Naive B cell (primary cell): ENCODE measurements around the gene KIF3C. TPM values are rescaled to one million over a fixed set of nuclear protein-coding genes. Genes with fewer than 3 reads are reported as not detected.
"Not testable (repeated sequence)": the region's sequence is repeated elsewhere in the genome, so short reads cannot be mapped to it uniquely, and the experiment has no call there.

Experiments used
- ATAC-seq, 2 donors: fragments of 150-1000 bp; cut with Tn5 transposase; 2 replicates each; pipeline ENCODE4 v1.10.0; 2021; ENCODE audit warnings: low read depth in 2 of 2, mild to moderate bottlenecking in 2 of 2, moderate library complexity in 2 of 2
- DNase-seq: peaks from one replicate; pipeline ENCODE4 v3.0.0; 2022
- H3K27ac Mint-ChIP-seq, 6 donors: one replicate each; pipeline ENCODE4 v1.8.0; 2020 to 2022; ENCODE audit warnings: mild to moderate bottlenecking in 6 of 6, mixed read lengths in 6 of 6, moderate library complexity in 5 of 6, inconsistent platforms in 2 of 6
- H3K27me3 Mint-ChIP-seq, 3 donors: one replicate each; pipeline ENCODE4 v1.8.0; 2021 to 2022; ENCODE audit warnings: mixed read lengths in 3 of 3, mild to moderate bottlenecking in 1 of 3
- H3K36me3 Mint-ChIP-seq, 2 donors: one replicate each; pipeline ENCODE4 v1.8.0; 2020 to 2022; ENCODE audit warnings: mixed read lengths in 2 of 2, inconsistent platforms in 1 of 2, mild to moderate bottlenecking in 1 of 2
- H3K4me1 Mint-ChIP-seq, 3 donors: one replicate each; pipeline ENCODE4 v1.8.0; 2020 to 2022; ENCODE audit warnings: mixed read lengths in 3 of 3, inconsistent platforms in 1 of 3, mild to moderate bottlenecking in 1 of 3, moderate library complexity in 1 of 3
- H3K4me3 Mint-ChIP-seq, 8 donors: one replicate each; pipeline ENCODE4 v1.8.0; 2020 to 2022; ENCODE audit warnings: mild to moderate bottlenecking in 8 of 8, mixed read lengths in 8 of 8, moderate library complexity in 8 of 8, inconsistent platforms in 2 of 8
- H3K9me3 Mint-ChIP-seq, 7 donors: one replicate each; pipeline ENCODE4 v1.8.0; 2020 to 2022; ENCODE audit warnings: mixed read lengths in 7 of 7, mild to moderate bottlenecking in 5 of 7, inconsistent platforms in 2 of 7, moderate library complexity in 1 of 7
- polyA plus RNA-seq, 6 donors: library from polyadenylated mRNA; unstranded; fragments of 300-500 nt; fragmentation: Illumina TruSeq; gene quantifications; one replicate each; pipeline ENCODE4 v1.2.3, GENCODE V29; 2021; ENCODE audit warnings: low read depth in 6 of 6

Gene KIF3C
- polyA plus RNA-seq, 6 donors from 2014 or later: 0.16 to 0.71 (median 0.63) TPM

- no peak for DNase-seq
- Mint-ChIP-seq H3K4me1 (peaks cover 3 to 4% (median 4%) of the 10 kb centered on the region in 3 donors), H3K4me3 (no peak overlapping the region), H3K27me3 (no peaks in the 10 kb centered on the region), H3K36me3 (no peaks in the 10 kb centered on the region), H3K27ac (peak overlapping the region in 1 of 6 donors; percentile 30), H3K9me3 (no peaks in the 10 kb centered on the region)
- ATAC-seq: no peak
Observed at GRCh38 chr2:25966531-25967270, 15.6 kb downstream of the KIF3C start.

DNA sequence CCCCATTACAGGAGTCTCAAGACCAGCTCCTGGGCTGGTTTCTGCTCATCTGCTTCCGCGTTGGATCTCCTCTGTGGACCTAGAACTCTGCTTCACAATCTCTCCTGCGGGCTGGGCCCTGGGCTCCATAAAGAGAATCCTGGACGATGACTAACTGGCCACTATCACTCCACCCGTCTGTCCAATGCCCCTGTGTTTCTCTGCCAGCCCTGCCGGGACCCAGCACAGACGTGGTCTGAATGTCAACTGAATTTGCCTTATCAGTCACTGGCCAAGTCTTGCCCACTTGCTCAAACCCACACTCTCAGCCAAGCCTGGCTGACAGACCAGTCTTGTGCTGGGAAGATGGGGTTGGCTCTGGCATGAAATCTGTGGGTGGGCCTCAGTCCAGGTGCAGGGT lies 17.4 kb downstream of the KIF3C start:
- Mint-ChIP-seq H3K27me3 (no peaks in the 10 kb centered on the region), H3K27ac (peak overlapping the region in 1 of 6 donors; percentile 34), H3K9me3 (no peaks in the 10 kb centered on the region), H3K4me3 (no peak overlapping the region), H3K4me1 (peaks cover 13 to 17% (median 14%) of the 10 kb centered on the region in 3 donors), H3K36me3 (no peaks in the 10 kb centered on the region)
- DNase-seq (no peak), ATAC-seq (no peak)

- no peak for DNase-seq
- Mint-ChIP-seq H3K27me3 (no peaks in the 10 kb centered on the region), H3K4me3 (peak overlapping the region in 4 of 8 donors; percentile 6 to 62 (median 43)), H3K36me3 (no peaks in the 10 kb centered on the region), H3K9me3 (no peaks in the 10 kb centered on the region), H3K4me1 (peaks cover 13 to 17% (median 14%) of the 10 kb centered on the region in 3 donors), H3K27ac (peak overlapping the region in 1 of 6 donors; percentile 63)
- peak; percentile 14 to 48 for ATAC-seq
Observed at GRCh38 chr2:25960920-25961319, 21.4 kb downstream of the KIF3C start.

GRCh38 chr2:25960396-25960795 lies 21.9 kb downstream of the KIF3C start:
- no peak for ATAC-seq
- no peaks in the 10 kb centered on the region for H3K36me3 Mint-ChIP-seq

DNA sequence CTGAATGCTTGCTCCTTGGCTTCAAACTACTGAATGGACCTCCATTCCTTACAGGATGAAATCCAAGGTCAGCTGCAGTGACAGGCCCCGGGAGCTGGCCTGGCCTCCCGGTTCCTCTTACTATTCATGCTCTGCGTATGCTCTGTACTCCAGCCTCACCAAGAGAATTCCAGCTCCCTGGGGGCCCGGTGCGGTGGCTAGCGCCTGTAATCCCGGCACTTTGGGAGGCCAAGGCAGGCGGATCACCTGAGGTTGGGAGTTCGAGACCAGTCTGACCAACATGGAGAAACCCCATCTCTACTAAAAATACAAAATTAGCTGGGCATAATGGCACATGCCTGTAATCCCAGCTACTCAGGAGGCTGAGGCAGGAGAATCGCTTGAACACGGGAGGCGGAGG lies 23.7 kb downstream of the KIF3C start:
- H3K27ac Mint-ChIP-seq, H3K4me3 Mint-ChIP-seq, DNase-seq, H3K27me3 Mint-ChIP-seq, H3K9me3 Mint-ChIP-seq, ATAC-seq, H3K36me3 Mint-ChIP-seq: not testable (repeated sequence)
- peaks cover 13 to 17% (median 14%) of the 10 kb centered on the region in 3 donors for H3K4me1 Mint-ChIP-seq

More at GRCh38 chr2:25960396-25960795, 21.9 kb downstream of the KIF3C start:
- Mint-ChIP-seq H3K4me3 (peak overlapping the region in 2 of 8 donors; percentile 6 to 11), H3K27me3 (no peaks in the 10 kb centered on the region), H3K27ac (peak overlapping the region in 1 of 6 donors; percentile 63), H3K9me3 (no peaks in the 10 kb centered on the region), H3K4me1 (peaks cover 13 to 17% (median 14%) of the 10 kb centered on the region in 3 donors)
- DNase-seq: no peak

DNA sequence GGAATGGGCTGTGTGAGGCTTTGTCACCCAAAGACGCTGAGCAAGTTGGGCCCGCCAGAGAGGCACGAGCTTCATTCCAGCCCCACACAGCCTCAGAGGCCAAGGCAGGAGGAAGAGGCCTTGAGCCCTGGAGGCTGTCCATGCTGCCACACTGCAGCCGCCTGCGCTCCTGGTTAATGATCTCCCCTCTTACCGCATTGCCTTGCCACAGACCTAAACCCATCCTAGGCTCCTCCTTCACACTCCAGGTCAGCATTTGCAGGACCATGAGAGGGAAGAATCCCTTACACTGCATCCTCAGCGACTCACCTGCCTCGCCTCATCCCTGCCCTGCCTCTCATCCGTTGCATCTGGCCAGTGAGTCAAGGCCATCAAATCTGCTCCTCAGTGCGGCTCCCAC lies 24.6 kb downstream of the KIF3C start:
- Mint-ChIP-seq H3K4me3 (no peak overlapping the region), H3K4me1 (peaks cover 13 to 17% (median 14%) of the 10 kb centered on the region in 3 donors), H3K27ac (no peak overlapping the region), H3K27me3 (no peaks in the 10 kb centered on the region), H3K9me3 (no peaks in the 10 kb centered on the region), H3K36me3 (no peaks in the 10 kb centered on the region)
- DNase-seq (no peak), ATAC-seq (no peak)

DNA sequence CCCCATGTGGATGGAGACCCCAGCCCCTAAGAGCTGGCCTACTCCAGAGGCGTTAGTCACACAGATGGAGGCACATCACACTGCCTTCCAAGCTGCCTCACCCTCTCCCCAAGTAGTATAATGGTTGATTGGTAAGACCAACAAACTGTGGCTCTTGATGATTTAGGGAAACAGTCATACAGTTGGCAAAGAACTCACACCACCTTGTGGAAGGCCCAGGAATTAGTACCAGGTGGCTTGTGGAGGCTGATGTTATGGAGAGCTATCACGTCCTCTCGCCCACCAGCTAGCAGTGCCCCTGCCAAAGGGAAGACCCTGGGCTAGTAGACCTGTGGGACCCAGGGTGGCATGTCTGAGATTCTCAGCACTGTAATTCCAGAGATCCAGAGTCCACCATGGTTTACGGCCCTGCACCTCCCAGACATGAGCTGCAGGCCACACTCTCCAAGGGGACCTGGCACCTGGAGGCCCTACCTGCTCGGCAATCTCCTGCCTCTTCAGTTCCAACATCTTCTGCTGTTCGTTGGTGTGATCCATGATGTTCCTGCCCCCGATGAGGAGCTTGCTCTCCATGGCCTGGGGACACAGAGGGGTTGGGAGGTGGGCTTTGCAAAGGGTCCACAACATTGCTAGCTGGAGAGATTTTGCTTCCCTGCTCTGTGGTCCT lies 26.3 kb downstream of the KIF3C start:
- H3K27ac Mint-ChIP-seq: no peak overlapping the region
- H3K9me3 Mint-ChIP-seq: no peaks in the 10 kb centered on the region
- no peaks in the 10 kb centered on the region for H3K27me3 Mint-ChIP-seq
- H3K4me3 Mint-ChIP-seq: no peak overlapping the region
- no peak for ATAC-seq
- DNase-seq: no peak
- peaks cover 3 to 6% (median 4%) of the 10 kb centered on the region in 3 donors for H3K4me1 Mint-ChIP-seq
- H3K36me3 Mint-ChIP-seq: no peaks in the 10 kb centered on the region

- no peaks in the 10 kb centered on the region for H3K4me1 Mint-ChIP-seq
- no peak for DNase-seq
- H3K36me3 Mint-ChIP-seq: no peaks in the 10 kb centered on the region
- H3K4me3 Mint-ChIP-seq: no peak overlapping the region
- H3K27me3 Mint-ChIP-seq: no peaks in the 10 kb centered on the region
- peak overlapping the region in 2 of 6 donors; percentile 56 to 76 for H3K27ac Mint-ChIP-seq
- ATAC-seq: no peak
- H3K9me3 Mint-ChIP-seq: no peaks in the 10 kb centered on the region
Observed at GRCh38 chr2:25955036-25955435, 27.3 kb downstream of the KIF3C start.

DNA sequence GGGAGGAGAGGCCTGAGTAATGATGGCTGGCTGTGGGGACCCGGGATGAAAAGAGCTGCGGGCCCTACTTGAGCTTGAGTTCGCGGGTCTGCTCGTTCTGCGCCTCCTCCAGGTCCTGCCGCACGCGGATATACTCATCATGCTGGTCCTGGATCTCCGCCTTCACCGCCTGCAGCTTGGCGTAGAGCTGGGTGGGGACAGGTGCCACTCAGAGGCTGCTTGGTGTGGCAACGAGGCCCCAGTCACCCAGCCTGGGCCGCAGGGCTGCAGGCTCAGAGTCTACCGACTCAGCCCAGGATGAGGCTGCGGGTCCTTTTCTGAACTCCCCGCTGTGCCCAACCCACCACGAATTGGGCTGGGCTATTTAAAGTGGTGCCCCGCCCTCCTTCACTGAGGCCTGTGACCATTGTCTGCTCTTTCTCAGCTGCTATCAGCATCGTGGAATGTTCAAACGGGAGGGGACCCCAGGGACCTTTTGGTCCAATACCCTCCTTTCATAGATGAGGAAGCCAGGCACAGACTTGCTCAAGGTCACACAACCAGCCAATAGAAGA lies 28.0 kb downstream of the KIF3C start:
- Mint-ChIP-seq H3K4me3 (no peak overlapping the region), H3K9me3 (no peaks in the 10 kb centered on the region)

GRCh38 chr2:25951071-25951547 lies 31.2 kb downstream of the KIF3C start:
- peak; percentile 51 for DNase-seq
- Mint-ChIP-seq H3K4me3 (no peak overlapping the region), H3K36me3 (no peaks in the 10 kb centered on the region), H3K27me3 (no peaks in the 10 kb centered on the region), H3K4me1 (no peaks in the 10 kb centered on the region), H3K27ac (no peak overlapping the region), H3K9me3 (no peaks in the 10 kb centered on the region)
- ATAC-seq: peak; percentile 80 to 86

More for the DNA sequence above, 28.0 kb downstream of the KIF3C start:
- no peak for ATAC-seq
- H3K4me1 Mint-ChIP-seq: no peaks in the 10 kb centered on the region
- H3K27ac Mint-ChIP-seq: peak overlapping the region in 1 of 6 donors; percentile 38
- no peaks in the 10 kb centered on the region for H3K27me3 Mint-ChIP-seq
- DNase-seq: no peak
- H3K36me3 Mint-ChIP-seq: no peaks in the 10 kb centered on the region

- Mint-ChIP-seq H3K9me3 (no peaks in the 10 kb centered on the region), H3K4me1 (no peaks in the 10 kb centered on the region), H3K27me3 (no peaks in the 10 kb centered on the region), H3K4me3 (no peak overlapping the region), H3K27ac (no peak overlapping the region), H3K36me3 (no peaks in the 10 kb centered on the region)
- no peak for ATAC-seq
- DNase-seq: no peak
Observed at GRCh38 chr2:25948437-25948836, 33.9 kb downstream of the KIF3C start.

- ATAC-seq (no peak), DNase-seq (no peak)
- Mint-ChIP-seq H3K36me3 (no peaks in the 10 kb centered on the region), H3K27ac (no peak overlapping the region), H3K4me3 (no peak overlapping the region), H3K4me1 (no peaks in the 10 kb centered on the region), H3K27me3 (no peaks in the 10 kb centered on the region), H3K9me3 (no peaks in the 10 kb centered on the region)
Observed at GRCh38 chr2:25941042-25941441, 41.3 kb downstream of the KIF3C start.

DNA sequence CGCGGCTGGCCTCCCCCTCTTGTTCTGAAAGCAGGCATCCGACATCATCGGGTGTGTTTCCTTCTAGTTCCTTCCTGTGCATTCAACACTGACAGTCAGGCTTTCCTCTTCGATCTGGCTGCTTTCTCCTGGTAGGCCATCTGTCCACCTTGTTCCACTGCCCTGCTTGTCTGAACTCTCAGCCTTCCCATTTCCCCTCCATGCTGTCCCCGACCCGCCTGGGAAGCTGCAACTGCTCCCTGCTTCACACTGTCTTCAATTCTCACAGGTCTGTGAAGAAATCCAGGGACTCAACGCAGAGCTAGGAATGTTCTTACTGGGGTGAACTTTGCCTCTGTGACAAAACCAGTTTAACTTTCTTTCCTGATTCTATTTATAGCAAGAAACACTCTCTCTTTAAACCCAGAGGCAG lies 43.0 kb downstream of the KIF3C start:
- Mint-ChIP-seq H3K36me3 (no peaks in the 10 kb centered on the region), H3K27me3 (no peaks in the 10 kb centered on the region), H3K4me1 (no peaks in the 10 kb centered on the region), H3K27ac (peak overlapping the region in 1 of 6 donors; percentile 86), H3K4me3 (no peak overlapping the region), H3K9me3 (no peaks in the 10 kb centered on the region)
- no peak for ATAC-seq
- DNase-seq: no peak

- H3K36me3 Mint-ChIP-seq: no peaks in the 10 kb centered on the region
- no peaks in the 10 kb centered on the region for H3K4me1 Mint-ChIP-seq
- peak overlapping the region in 1 of 6 donors; percentile 38 for H3K27ac Mint-ChIP-seq
- peak overlapping the region in 1 of 8 donors; percentile 51 for H3K4me3 Mint-ChIP-seq
- H3K9me3 Mint-ChIP-seq: peaks cover 0 to 2% (median 0%) of the 10 kb centered on the region in 7 donors
- DNase-seq: no peak
- no peak for ATAC-seq
- no peaks in the 10 kb centered on the region for H3K27me3 Mint-ChIP-seq
Observed at GRCh38 chr2:25938345-25938744, 44.0 kb downstream of the KIF3C start.
